Hepatocyte (in vitro differentiated cells): ENCODE results near the gene MTHFS. TPM values are rescaled to one million over a fixed set of nuclear protein-coding genes. Genes with fewer than 3 reads are reported as not detected.
A peak's percentile ranks its signal among the peaks of the same experiment; 100 is the strongest.

Source experiments
- DNase-seq: peaks from one replicate; pipeline ENCODE4 v3.0.0-alpha.2; 2016; ENCODE audit warnings: low spot score
- H2AFZ ChIP-seq: fragments of 200-600 bp; sonication (generic); 2 replicates; pipeline ENCODE4 v1.6.0; 2016; ENCODE audit warnings: antibody characterized with exemption, mild to moderate bottlenecking
- H3K27ac ChIP-seq: fragments of 200-600 bp; sonication (generic); 2 replicates; pipeline ENCODE4 v1.5.1; 2016; ENCODE audit warnings: mild to moderate bottlenecking
- H3K27me3 ChIP-seq: fragments of 200-600 bp; sonication (generic); 2 replicates; pipeline ENCODE4 v1.6.1; 2016
- H3K36me3 ChIP-seq: fragments of 200-600 bp; sonication (generic); replicated peaks from 2 replicates; pipeline ENCODE4 v1.5.1; 2016; ENCODE audit warnings: low read depth; ENCODE audit not compliant: insufficient read depth
- H3K4me1 ChIP-seq: fragments of 200-600 bp; sonication (generic); 2 replicates; pipeline ENCODE4 v1.5.1; 2016; ENCODE audit warnings: mild to moderate bottlenecking, moderate library complexity; ENCODE audit not compliant: insufficient read depth
- H3K4me2 ChIP-seq: fragments of 200-600 bp; sonication (generic); 2 replicates; pipeline ENCODE4 v1.6.0; 2016
- H3K4me3 ChIP-seq: fragments of 200-600 bp; sonication (generic); 2 replicates; pipeline ENCODE4 v1.5.1; 2016; ENCODE audit warnings: mild to moderate bottlenecking
- H3K79me2 ChIP-seq: fragments of 200-600 bp; sonication (generic); 2 replicates; pipeline ENCODE4 v1.6.0; 2017; ENCODE audit warnings: mild to moderate bottlenecking
- H3K9me2 ChIP-seq: fragments of 200-600 bp; sonication (generic); replicated peaks from 2 replicates; pipeline ENCODE4 v1.6.0; 2017; ENCODE audit warnings: mild to moderate bottlenecking; ENCODE audit not compliant: insufficient read depth
- H3K9me3 ChIP-seq: fragments of 200-600 bp; sonication (generic); 2 replicates; pipeline ENCODE4 v1.5.1; 2016; ENCODE audit warnings: low read depth, mild to moderate bottlenecking
- H4K20me1 ChIP-seq: fragments of 200-600 bp; sonication (generic); 2 replicates; pipeline ENCODE4 v1.6.0; 2016; ENCODE audit warnings: mild to moderate bottlenecking; ENCODE audit not compliant: insufficient read depth, poor library complexity, severe bottlenecking
- EZH2 ChIP-seq: fragments of 200-600 bp; sonication (generic); IDR thresholded peaks from 2 replicates; pipeline ENCODE4 v1.6.1; 2016; ENCODE audit warnings: antibody characterized with exemption, mild to moderate bottlenecking, borderline replicate concordance
- EZH2phosphoT487 ChIP-seq: fragments of 200-600 bp; sonication (generic); IDR thresholded peaks from one replicate; pipeline ENCODE4 v1.6.1; 2018; ENCODE audit warnings: antibody characterized with exemption, mild to moderate bottlenecking, low read depth, moderate library complexity; ENCODE audit not compliant: unreplicated experiment, severe bottlenecking
- WGBS: methylation state at CpG from one replicate; pipeline ENCODE4 v1.1.6; 2016; ENCODE audit warnings: low lambda C conversion rate; ENCODE audit errors: missing lambda C conversion rate; 5-methylcytosine and 5-hydroxymethylcytosine counted together
- polyA plus RNA-seq: library from polyadenylated mRNA; unstranded; fragments of >200 nt; fragmentation: Nextera tagmentation; extraction: Ambion mirVana; gene quantifications from 2 replicates; pipeline ENCODE4 v1.2.1, GENCODE V29; 2016
- total RNA-seq: library from RNA; depleted of rRNA; stranded (reverse); fragments of >200 nt; gene quantifications from 2 replicates; pipeline ENCODE4 v1.2.3, GENCODE V29; 2014
- TF ChIP-seq, protein P1 (sequence below): fragments of 200-600 bp; sonication (generic); IDR thresholded peaks from 2 replicates; pipeline ENCODE4 v1.5.1; 2016; ENCODE audit warnings: antibody characterized with exemption, mild to moderate bottlenecking; ENCODE audit not compliant: poor library complexity

The MTHFS gene
- total and polyA plus RNA-seq, 2 experiments from 2014 or later, result 84.0 to 89.4 TPM

DNA sequence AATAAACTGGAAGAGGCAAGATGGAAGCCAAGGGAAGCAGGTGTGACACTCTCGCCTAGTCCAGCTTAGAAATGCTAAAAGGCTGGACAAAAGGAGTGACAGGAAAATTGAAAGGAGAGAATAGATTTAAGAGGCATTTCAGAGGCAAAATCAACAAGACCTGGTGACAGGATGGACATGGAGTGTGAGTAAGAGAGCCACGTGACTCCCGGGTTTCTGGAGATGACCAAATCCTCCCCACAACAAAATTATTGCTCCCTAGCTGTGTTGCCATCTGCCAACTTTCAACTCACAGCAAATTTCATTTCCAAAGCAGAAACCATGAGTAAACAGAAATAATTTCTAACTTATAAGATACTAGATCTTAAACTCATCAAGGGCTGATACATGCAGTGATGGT, 52.6 kb downstream of the MTHFS start:
- Histone ChIP-seq H3K4me1 (no peaks in the 10 kb centered on the region), H3K4me3 (no peak overlapping the region), H4K20me1 (no peaks in the 10 kb centered on the region), H3K4me2 (no peak overlapping the region), H3K27ac (no peak overlapping the region), H2AFZ (no peak overlapping the region), H3K79me2 (peaks cover 20% of the 10 kb centered on the region), H3K36me3 (no peaks in the 10 kb centered on the region), H3K9me2 (no peaks in the 10 kb centered on the region), H3K27me3 (no peaks in the 10 kb centered on the region), H3K9me3 (no peaks in the 10 kb centered on the region)
- WGBS, result 75% methylated on average over 3 of the region's 3 CpGs
- TF ChIP-seq, protein P1, sequence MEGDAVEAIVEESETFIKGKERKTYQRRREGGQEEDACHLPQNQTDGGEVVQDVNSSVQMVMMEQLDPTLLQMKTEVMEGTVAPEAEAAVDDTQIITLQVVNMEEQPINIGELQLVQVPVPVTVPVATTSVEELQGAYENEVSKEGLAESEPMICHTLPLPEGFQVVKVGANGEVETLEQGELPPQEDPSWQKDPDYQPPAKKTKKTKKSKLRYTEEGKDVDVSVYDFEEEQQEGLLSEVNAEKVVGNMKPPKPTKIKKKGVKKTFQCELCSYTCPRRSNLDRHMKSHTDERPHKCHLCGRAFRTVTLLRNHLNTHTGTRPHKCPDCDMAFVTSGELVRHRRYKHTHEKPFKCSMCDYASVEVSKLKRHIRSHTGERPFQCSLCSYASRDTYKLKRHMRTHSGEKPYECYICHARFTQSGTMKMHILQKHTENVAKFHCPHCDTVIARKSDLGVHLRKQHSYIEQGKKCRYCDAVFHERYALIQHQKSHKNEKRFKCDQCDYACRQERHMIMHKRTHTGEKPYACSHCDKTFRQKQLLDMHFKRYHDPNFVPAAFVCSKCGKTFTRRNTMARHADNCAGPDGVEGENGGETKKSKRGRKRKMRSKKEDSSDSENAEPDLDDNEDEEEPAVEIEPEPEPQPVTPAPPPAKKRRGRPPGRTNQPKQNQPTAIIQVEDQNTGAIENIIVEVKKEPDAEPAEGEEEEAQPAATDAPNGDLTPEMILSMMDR, result no peak
- TF ChIP-seq EZH2phosphoT487 (no peak), EZH2 (no peak)
- no peak for DNase-seq

GRCh38 chr15:79837846-79838245, 59.0 kb downstream of the MTHFS start:
- Histone ChIP-seq H2AFZ (no peak overlapping the region), H3K4me1 (no peaks in the 10 kb centered on the region), H3K36me3 (no peaks in the 10 kb centered on the region), H3K4me3 (no peak overlapping the region), H3K9me3 (no peaks in the 10 kb centered on the region), H3K27me3 (no peaks in the 10 kb centered on the region), H3K4me2 (no peak overlapping the region), H4K20me1 (no peaks in the 10 kb centered on the region), H3K27ac (no peak overlapping the region), H3K79me2 (no peaks in the 10 kb centered on the region), H3K9me2 (no peaks in the 10 kb centered on the region)
- TF ChIP-seq, protein P1, result no peak
- TF ChIP-seq EZH2, result no peak
- no peak for TF ChIP-seq EZH2phosphoT487
- DNase-seq, result no peak

GRCh38 chr15:79834495-79834894, 62.3 kb downstream of the MTHFS start:
- TF ChIP-seq, protein P1, result no peak
- TF ChIP-seq EZH2, result no peak
- TF ChIP-seq EZH2phosphoT487, result no peak
- Histone ChIP-seq H3K79me2 (no peaks in the 10 kb centered on the region), H3K36me3 (no peaks in the 10 kb centered on the region), H3K27me3 (no peaks in the 10 kb centered on the region), H4K20me1 (no peaks in the 10 kb centered on the region), H3K4me2 (no peak overlapping the region), H3K4me1 (no peaks in the 10 kb centered on the region), H3K9me2 (no peaks in the 10 kb centered on the region), H3K4me3 (no peak overlapping the region), H2AFZ (no peak overlapping the region), H3K27ac (no peak overlapping the region), H3K9me3 (no peaks in the 10 kb centered on the region)
- WGBS, result 86% methylated on average over 4 of the region's 4 CpGs
- DNase-seq, result peak; percentile 35
